SJCRH30 (cell line): ENCODE results near the gene POLN. TPM values are rescaled to one million over a fixed set of nuclear protein-coding genes. Genes with fewer than 3 reads are reported as not detected.
"Not testable (repeated sequence)": the region's sequence is repeated elsewhere in the genome, so short reads cannot be mapped to it uniquely, and the experiment has no call there.

Source experiments
- DNase-seq, 2 experiments: peaks; one replicate each; pipeline ENCODE4 v3.0.0-alpha.2; 2015 to 2020
- H3K27ac ChIP-seq: fragments of 250-450 bp; sonication (Bioruptor Pico); 2 replicates; pipeline ENCODE4 v1.5.1; 2020; ENCODE audit warnings: mild to moderate bottlenecking, moderate library complexity
- H3K27me3 ChIP-seq: fragments of 250-450 bp; sonication (Bioruptor Pico); 2 replicates; pipeline ENCODE4 v1.5.1; 2020; ENCODE audit warnings: mild to moderate bottlenecking, moderate library complexity
- H3K36me3 ChIP-seq: fragments of 250-450 bp; sonication (Bioruptor Pico); 2 replicates; pipeline ENCODE4 v1.5.1; 2020; ENCODE audit warnings: mild to moderate bottlenecking, moderate library complexity
- H3K4me1 ChIP-seq: fragments of 250-450 bp; sonication (Bioruptor Pico); 2 replicates; pipeline ENCODE4 v1.5.1; 2020; ENCODE audit warnings: mild to moderate bottlenecking, moderate library complexity
- H3K4me3 ChIP-seq: fragments of 250-450 bp; sonication (Bioruptor Pico); 2 replicates; pipeline ENCODE4 v1.5.1; 2020; ENCODE audit warnings: mild to moderate bottlenecking, moderate library complexity
- H3K9me3 ChIP-seq: fragments of 250-450 bp; sonication (Bioruptor Pico); replicated peaks from 2 replicates; pipeline ENCODE4 v1.5.1; 2020; ENCODE audit warnings: mild to moderate bottlenecking, moderate library complexity
- total RNA-seq: library from RNA; depleted of rRNA; stranded (reverse); fragments of >200 nt; shearing (Covaris generic); gene quantifications from 2 replicates; pipeline ENCODE4 v1.2.3, GENCODE V29; 2014

The POLN gene
- total RNA-seq, 1 experiment from 2014 or later: 1.4 TPM

- H3K4me1 ChIP-seq: no peaks in the 10 kb centered on the region
- H3K4me3 ChIP-seq: no peak overlapping the region
- H3K36me3 ChIP-seq: no peaks in the 10 kb centered on the region
- H3K27ac ChIP-seq: no peak overlapping the region
- no peak for DNase-seq
- no peaks in the 10 kb centered on the region; the same call in 1 of the 2 replicates for H3K9me3 ChIP-seq
- no peaks in the 10 kb centered on the region for H3K27me3 ChIP-seq
Observed at GRCh38 chr4:2043396-2044118, 198.4 kb downstream of the POLN start.

GRCh38 chr4:2042947-2043395 lies 198.9 kb downstream of the POLN start:
- H3K27ac ChIP-seq: no peak overlapping the region
- no peaks in the 10 kb centered on the region for H3K4me1 ChIP-seq
- peak overlapping the region; percentile 63 for H3K4me3 ChIP-seq
- no peaks in the 10 kb centered on the region; the same call in 1 of the 2 replicates for H3K9me3 ChIP-seq
- no peaks in the 10 kb centered on the region for H3K27me3 ChIP-seq
- DNase-seq: no peak
- H3K36me3 ChIP-seq: no peaks in the 10 kb centered on the region

GRCh38 chr4:2042204-2042946 lies 199.5 kb downstream of the POLN start:
- H3K9me3 ChIP-seq: no peaks in the 10 kb centered on the region; the same call in 1 of the 2 replicates
- peak; percentile 32 to 45 for DNase-seq
- no peaks in the 10 kb centered on the region for H3K36me3 ChIP-seq
- H3K4me3 ChIP-seq: peak overlapping the region; percentile 63
- no peaks in the 10 kb centered on the region for H3K4me1 ChIP-seq
- H3K27me3 ChIP-seq: no peaks in the 10 kb centered on the region
- H3K27ac ChIP-seq: no peak overlapping the region

- peak overlapping the region; percentile 63 for H3K4me3 ChIP-seq
- H3K9me3 ChIP-seq: no peaks in the 10 kb centered on the region; the same call in 1 of the 2 replicates
- no peaks in the 10 kb centered on the region for H3K36me3 ChIP-seq
- H3K4me1 ChIP-seq: no peaks in the 10 kb centered on the region
- DNase-seq: peak; percentile 90 to 92
- H3K27ac ChIP-seq: no peak overlapping the region
- no peaks in the 10 kb centered on the region for H3K27me3 ChIP-seq
Observed at GRCh38 chr4:2041239-2042130, 200.4 kb downstream of the POLN start.

- Histone ChIP-seq H3K36me3 (no peaks in the 10 kb centered on the region), H3K27ac (no peak overlapping the region), H3K27me3 (no peaks in the 10 kb centered on the region), H3K9me3 (no peaks in the 10 kb centered on the region; the same call in 1 of the 2 replicates), H3K4me3 (no peak overlapping the region), H3K4me1 (no peaks in the 10 kb centered on the region)
- DNase-seq: no peak
Observed at GRCh38 chr4:2040391-2041238, 201.3 kb downstream of the POLN start.

GRCh38 chr4:2036866-2037265 lies 205.1 kb downstream of the POLN start:
- H3K27me3 ChIP-seq: 0 out of 2 replicates have a peak, but pooled peaks cover 4% of the 10 kb centered on the region
- no peak for DNase-seq

GRCh38 chr4:2036327-2036726 lies 205.6 kb downstream of the POLN start:
- Histone ChIP-seq H3K4me3 (no peak overlapping the region), H3K9me3 (0 out of 2 replicates have a peak, but pooled peaks cover 4% of the 10 kb centered on the region), H3K27me3 (0 out of 2 replicates have a peak, but pooled peaks cover 4% of the 10 kb centered on the region), H3K36me3 (no peaks in the 10 kb centered on the region), H3K4me1 (no peaks in the 10 kb centered on the region), H3K27ac (no peak overlapping the region)
- DNase-seq: no peak

More at GRCh38 chr4:2036866-2037265, 205.1 kb downstream of the POLN start:
- H3K9me3 ChIP-seq: 0 out of 2 replicates have a peak, but pooled peaks cover 4% of the 10 kb centered on the region
- H3K4me1 ChIP-seq: no peaks in the 10 kb centered on the region
- H3K36me3 ChIP-seq: no peaks in the 10 kb centered on the region
- H3K27ac ChIP-seq: no peak overlapping the region
- no peak overlapping the region for H3K4me3 ChIP-seq

GRCh38 chr4:2031161-2031560 lies 210.8 kb downstream of the POLN start:
- H3K4me1 ChIP-seq, H3K27me3 ChIP-seq, DNase-seq, H3K36me3 ChIP-seq, H3K27ac ChIP-seq, H3K4me3 ChIP-seq: not testable (repeated sequence)
- peaks cover 10% of the 10 kb centered on the region; the same call in 1 of the 2 replicates for H3K9me3 ChIP-seq

- not testable (repeated sequence) for DNase-seq, H3K36me3 ChIP-seq, H3K27ac ChIP-seq, H3K4me1 ChIP-seq, H3K4me3 ChIP-seq, H3K9me3 ChIP-seq
- peaks cover 10% of the 10 kb centered on the region for H3K27me3 ChIP-seq
Observed at GRCh38 chr4:2027120-2027519, 214.8 kb downstream of the POLN start.

- Histone ChIP-seq H3K4me1 (no peaks in the 10 kb centered on the region), H3K27ac (no peak overlapping the region), H3K36me3 (no peaks in the 10 kb centered on the region), H3K27me3 (peaks cover 10% of the 10 kb centered on the region), H3K9me3 (peaks cover 6% of the 10 kb centered on the region; the same call in 1 of the 2 replicates), H3K4me3 (no peak overlapping the region)
- DNase-seq: no peak
Observed at GRCh38 chr4:2025817-2026216, 216.1 kb downstream of the POLN start.

GRCh38 chr4:2024683-2025082 lies 217.2 kb downstream of the POLN start:
- no peaks in the 10 kb centered on the region for H3K4me1 ChIP-seq
- H3K27ac ChIP-seq: no peak overlapping the region
- H3K4me3 ChIP-seq: no peak overlapping the region
- no peak for DNase-seq
- H3K27me3 ChIP-seq: peaks cover 10% of the 10 kb centered on the region
- peaks cover 6% of the 10 kb centered on the region; the same call in 1 of the 2 replicates for H3K9me3 ChIP-seq
- no peaks in the 10 kb centered on the region for H3K36me3 ChIP-seq
